ENCODE data around the gene ZNF253. TPM values are rescaled to one million over a fixed set of nuclear protein-coding genes. Genes with fewer than 3 reads are reported as not detected.

Gene ZNF253
- polyA plus RNA-seq, 3 donors: 0.45 to 1.5 (median 1.1) TPM

- H2AFZ ChIP-seq (ENCODE audit: insufficient read depth, low read depth, low read length, poor library complexity, severe bottlenecking): no peak overlapping the region
- no peaks in the 10 kb centered on the region for H4K20me1 ChIP-seq (ENCODE audit: insufficient read depth, low read length)
- H3K9me3 ChIP-seq (replicated peaks in 1 of 2; ENCODE audit: control insufficient read depth in 1 of 2, insufficient read depth in 1 of 2, low read length in 2 of 2): peaks cover 74% of the 10 kb centered on the region in 2 donors
- H3K4me2 ChIP-seq (replicated peaks; ENCODE audit: extremely low read depth, low read length, poor library complexity, severe bottlenecking): no peak overlapping the region
- H3K79me2 ChIP-seq (ENCODE audit: insufficient read depth, low read length): peaks cover 76% of the 10 kb centered on the region
- peaks cover 0 to 8% of the 10 kb centered on the region in 2 donors for H3K4me1 ChIP-seq (ENCODE audit: control insufficient read depth in 1 of 2, insufficient read depth in 2 of 2, low read length in 2 of 2)
- no peak overlapping the region for H3K4me3 Mint-ChIP-seq
- H3K9ac ChIP-seq (ENCODE audit: insufficient read depth, low read length, poor library complexity, severe bottlenecking): no peak overlapping the region
- intact Hi-C loops (cut with micrococcal nuclease): no loop called here
- peaks cover 7 to 62% of the 10 kb centered on the region in 2 donors for H3K36me3 ChIP-seq (replicated peaks in 1 of 2; ENCODE audit: control insufficient read depth in 1 of 2, insufficient read depth in 2 of 2, low read length in 2 of 2)
- peaks cover 48 to 72% of the 10 kb centered on the region in 2 donors for H3K36me3 Mint-ChIP-seq
- peaks cover 51 to 95% (median 87%) of the 10 kb centered on the region in 7 donors for H3K9me3 Mint-ChIP-seq
- no CpG with 5 or more reads among the region's 3 CpGs for WGBS (ENCODE audit: insufficient coverage)
- peaks cover 0 to 1% (median 0%) of the 10 kb centered on the region in 3 donors for H3K27me3 Mint-ChIP-seq (ENCODE audit: low read depth in 3 of 3)
- H3K4me3 ChIP-seq (replicated peaks in 1 of 3; ENCODE audit: low read depth in 2 of 3, low read length in 3 of 3): no peak overlapping the region
- H3K27ac Mint-ChIP-seq: no peak overlapping the region
- DNase-seq: no peak
- TF ChIP-seq CTCF (IDR thresholded peaks at IDR 0.05): no peak
- no peak overlapping the region for H3K27ac ChIP-seq (ENCODE audit: low read depth in 1 of 2, low read length in 2 of 2)
- peaks cover 9% of the 10 kb centered on the region for H3K4me1 Mint-ChIP-seq
- H3K27me3 ChIP-seq (ENCODE audit: control insufficient read depth in 2 of 2, insufficient read depth in 2 of 2, low read length in 2 of 2): no peaks in the 10 kb centered on the region
Measured at GRCh38 chr19:19817357-19817756, 48.3 kb upstream of the ZNF253 start.

- peak overlapping the region; percentile 81 for H3K9ac ChIP-seq (ENCODE audit: insufficient read depth, low read length, poor library complexity, severe bottlenecking)
- H3K27ac ChIP-seq (ENCODE audit: low read depth in 1 of 2, low read length in 2 of 2): peak overlapping the region; percentile 86 to 92
- Mint-ChIP-seq H3K4me3 (peak overlapping the region; percentile 99), H3K27me3 (ENCODE audit: low read depth in 3 of 3) (peaks cover 0 to 1% (median 0%) of the 10 kb centered on the region in 3 donors), H3K4me1 (peaks cover 9% of the 10 kb centered on the region), H3K27ac (peak overlapping the region; percentile 95 to 99 (median 98)), H3K9me3 (peaks cover 37 to 96% (median 91%) of the 10 kb centered on the region in 7 donors), H3K36me3 (peaks cover 29 to 45% of the 10 kb centered on the region in 2 donors)
- H3K36me3 ChIP-seq (replicated peaks in 1 of 2; ENCODE audit: control insufficient read depth in 1 of 2, insufficient read depth in 2 of 2, low read length in 2 of 2): peaks cover 5 to 33% of the 10 kb centered on the region in 2 donors
- H3K79me2 ChIP-seq (ENCODE audit: insufficient read depth, low read length): peaks cover 49% of the 10 kb centered on the region
- no peaks in the 10 kb centered on the region for H3K27me3 ChIP-seq (ENCODE audit: control insufficient read depth in 2 of 2, insufficient read depth in 2 of 2, low read length in 2 of 2)
- H3K4me1 ChIP-seq (ENCODE audit: control insufficient read depth in 1 of 2, insufficient read depth in 2 of 2, low read length in 2 of 2): peaks cover 0 to 8% of the 10 kb centered on the region in 2 donors
- H3K4me3 ChIP-seq (replicated peaks in 1 of 3; ENCODE audit: low read depth in 2 of 3, low read length in 3 of 3): peak overlapping the region; percentile 61 to 87 (median 71)
- intact Hi-C loops (cut with micrococcal nuclease): loop anchor here (2.0 to 5.0 kb wide), 5 partner anchors 44 to 154 kb away; partner anchors contain the start of genes ZNF101 (in 1 of the 2), ZNF253 (in 1 of the 2) and ZNF93 (in 1 of the 2)
- WGBS (ENCODE audit: insufficient coverage): 0% methylated on average over 4 of the region's 17 CpGs
- no peaks in the 10 kb centered on the region for H4K20me1 ChIP-seq (ENCODE audit: insufficient read depth, low read length)
- TF ChIP-seq CTCF (IDR thresholded peaks at IDR 0.05): no peak
- peak overlapping the region; percentile 72 for H3K4me2 ChIP-seq (replicated peaks; ENCODE audit: extremely low read depth, low read length, poor library complexity, severe bottlenecking)
- H2AFZ ChIP-seq (ENCODE audit: insufficient read depth, low read depth, low read length, poor library complexity, severe bottlenecking): peak overlapping the region; percentile 88
- peaks cover 77 to 85% of the 10 kb centered on the region in 2 donors for H3K9me3 ChIP-seq (replicated peaks in 1 of 2; ENCODE audit: control insufficient read depth in 1 of 2, insufficient read depth in 1 of 2, low read length in 2 of 2)
- DNase-seq: peak in 2 of 3 donors; percentile 1 to 5
Measured at GRCh38 chr19:19820774-19821320, 44.8 kb upstream of the ZNF253 start.
